Urinary bladder (tissue), 4 donors: Measurements from ENCODE around the gene SNAP91. TPM values are rescaled to one million over a fixed set of nuclear protein-coding genes. Genes with fewer than 3 reads are reported as not detected.
"Not testable (repeated sequence)": the region's sequence is repeated elsewhere in the genome, so short reads cannot be mapped to it uniquely, and the experiment has no call there.

Experiments used
- DNase-seq: peaks from one replicate; pipeline ENCODE4 v3.0.0-alpha.2; 2015; ENCODE audit errors: extremely low spot score
- H3K27ac ChIP-seq: one replicate; pipeline ENCODE4 v1.5.1; 2013; ENCODE audit warnings: low read depth, mild to moderate bottlenecking, moderate library complexity
- H3K36me3 ChIP-seq: one replicate; pipeline ENCODE4 v1.6.1; 2013; ENCODE audit warnings: mild to moderate bottlenecking, moderate library complexity; ENCODE audit not compliant: insufficient read depth
- H3K4me1 ChIP-seq: one replicate; pipeline ENCODE4 v1.6.1; 2013; ENCODE audit warnings: mild to moderate bottlenecking, moderate library complexity; ENCODE audit not compliant: insufficient read depth
- H3K4me3 ChIP-seq: one replicate; pipeline ENCODE4 v1.5.1; 2013; ENCODE audit warnings: low read depth, low read length
- WGBS: extraction: QIAGEN DNeasy Blood & Tissue Kit; methylation state at CpG from one replicate; pipeline ENCODE4 v1.1.7; 2013; 5-methylcytosine and 5-hydroxymethylcytosine counted together
- polyA plus RNA-seq: library from polyadenylated mRNA; stranded (reverse); fragments of 200-250 nt; gene quantifications from one replicate; pipeline ENCODE4 v1.2.3, GENCODE V29; 2013
- total RNA-seq: library from RNA; depleted of rRNA; stranded (reverse); fragments of >200 nt; gene quantifications from one replicate; pipeline ENCODE4 v1.2.3, GENCODE V29; 2014
- donor health status: healthy with polysubstance abuse.
- donor health status: healthy.

The SNAP91 gene
- total RNA-seq (5.2 TPM), polyA plus RNA-seq (2.4 TPM)

GRCh38 chr6:83708970-83709747 is at the start of gene SNAP91:
Gene SNAP91 (minus strand): TSS chr6:83709101. CDS start chr6:83707927, 1,174 bp downstream.
- Histone ChIP-seq H3K4me3 (peak within 1 kb of the TSS; percentile 62), H3K4me1 (no peaks in the 10 kb centered on the region), H3K36me3 (no peaks in the 10 kb centered on the region), H3K27ac (no peak within 1 kb of the TSS)
- DNase-seq = peak; percentile 31
- under 1% methylated on average over 83 of the region's 83 CpGs for WGBS

GRCh38 chr6:83758533-83758932 is 49.6 kb upstream of the SNAP91 start:
- Histone ChIP-seq H3K4me1 (no peaks in the 10 kb centered on the region), H3K27ac (no peak overlapping the region), H3K4me3 (no peak overlapping the region), H3K36me3 (no peaks in the 10 kb centered on the region)
- no peak for DNase-seq

GRCh38 chr6:83757021-83757420 is 48.1 kb upstream of the SNAP91 start:
- Histone ChIP-seq H3K36me3 (no peaks in the 10 kb centered on the region), H3K4me1 (no peaks in the 10 kb centered on the region), H3K4me3 (no peak overlapping the region), H3K27ac (no peak overlapping the region)
- DNase-seq = no peak

DNA sequence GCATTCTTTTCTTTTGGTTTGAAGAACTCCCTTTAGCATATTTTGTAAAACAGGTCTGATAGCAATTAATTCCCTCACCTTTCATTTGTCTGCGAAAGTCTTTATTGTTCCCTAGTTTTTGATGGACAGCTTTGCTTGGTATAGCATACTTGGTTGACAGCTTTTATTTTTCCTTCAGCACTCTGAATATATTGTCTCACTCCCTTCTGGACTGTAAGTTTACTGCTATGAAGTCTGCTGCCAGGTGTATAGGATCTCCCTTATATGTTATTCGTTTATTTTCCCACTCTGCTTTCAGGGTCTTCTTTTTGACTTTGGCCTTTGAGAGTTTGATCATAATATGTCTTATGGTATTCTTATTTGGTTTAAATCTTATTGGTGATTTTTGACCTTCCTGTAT is 47.7 kb upstream of the SNAP91 start:
- 86% methylated on average over 2 of the region's 2 CpGs for WGBS
- no peaks in the 10 kb centered on the region for H3K36me3 ChIP-seq
- no peaks in the 10 kb centered on the region for H3K4me1 ChIP-seq
- DNase-seq = no peak
- H3K4me3 ChIP-seq = no peak overlapping the region
- no peak overlapping the region for H3K27ac ChIP-seq

GRCh38 chr6:83752375-83752774 is 43.5 kb upstream of the SNAP91 start:
- 82% methylated on average over 5 of the region's 5 CpGs for WGBS
- H3K4me1 ChIP-seq, DNase-seq, H3K4me3 ChIP-seq, H3K27ac ChIP-seq, H3K36me3 ChIP-seq: not testable (repeated sequence)

DNA sequence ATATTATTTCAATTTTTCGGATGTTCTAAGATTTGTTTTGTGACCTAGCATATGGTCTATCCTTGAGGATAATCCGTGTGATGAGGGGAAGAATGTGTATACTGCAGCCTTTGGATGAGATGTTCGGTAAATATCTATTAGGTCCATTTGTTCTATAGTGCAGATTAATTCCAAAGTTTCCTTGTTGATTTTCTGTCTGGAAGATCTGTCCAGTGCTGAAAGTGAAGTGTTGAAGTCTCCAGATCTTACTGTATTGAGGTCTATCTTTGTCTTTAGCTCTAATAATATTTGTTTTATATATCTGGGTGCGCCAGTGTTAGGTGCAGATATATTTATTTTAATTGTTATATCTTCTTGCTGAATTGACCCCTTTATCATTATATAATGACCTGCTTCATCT is 32.2 kb upstream of the SNAP91 start:
- Histone ChIP-seq H3K36me3 (no peaks in the 10 kb centered on the region), H3K4me1 (no peaks in the 10 kb centered on the region), H3K4me3 (no peak overlapping the region), H3K27ac (no peak overlapping the region)
- no peak for DNase-seq
- WGBS = 74% methylated on average over 4 of the region's 4 CpGs

DNA sequence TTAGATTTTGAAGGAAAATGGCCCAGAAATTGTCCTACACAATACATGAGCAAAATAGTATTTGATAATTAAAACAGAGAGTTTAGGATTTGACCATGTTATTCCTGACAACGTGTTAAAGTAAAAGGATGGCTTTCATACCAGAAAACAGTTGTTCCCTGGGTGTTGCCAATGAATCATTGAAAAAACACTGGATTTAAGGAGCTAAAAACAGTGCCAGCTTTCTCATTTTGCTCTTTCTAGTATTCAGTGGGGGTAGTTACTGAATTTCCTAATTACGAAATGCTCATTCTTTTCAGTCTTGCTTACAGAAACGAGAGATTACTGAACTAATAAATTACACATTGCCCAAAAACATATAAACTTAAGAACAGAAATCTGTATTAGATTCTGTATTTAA is 26.6 kb upstream of the SNAP91 start:
- no peak for DNase-seq
- Histone ChIP-seq H3K27ac (no peak overlapping the region), H3K36me3 (no peaks in the 10 kb centered on the region), H3K4me3 (no peak overlapping the region), H3K4me1 (no peaks in the 10 kb centered on the region)
- 69% methylated on average over 3 of the region's 3 CpGs for WGBS

DNA sequence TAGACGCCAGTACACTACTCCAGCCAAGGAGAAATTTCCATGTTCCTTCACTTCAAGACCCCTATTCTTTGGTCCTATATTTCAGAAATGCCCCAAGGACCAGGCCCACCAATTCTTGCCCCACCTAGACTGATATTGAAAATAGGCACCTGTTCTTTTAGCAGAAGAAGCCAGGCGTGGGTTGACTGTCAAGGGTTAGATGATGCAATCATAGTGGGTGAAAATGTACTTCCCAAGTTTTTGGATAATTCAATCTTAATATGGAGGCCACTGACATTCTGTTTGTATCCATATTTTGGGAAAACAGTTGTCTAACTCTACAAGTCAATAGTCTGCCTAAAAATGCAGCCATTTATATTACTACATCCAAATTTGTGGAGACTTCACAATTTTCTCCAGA is 21.0 kb upstream of the SNAP91 start:
- Histone ChIP-seq H3K4me3 (no peak overlapping the region), H3K27ac (no peak overlapping the region), H3K4me1 (no peaks in the 10 kb centered on the region), H3K36me3 (no peaks in the 10 kb centered on the region)
- 83% methylated on average over 2 of the region's 2 CpGs for WGBS
- DNase-seq = no peak

- H3K27ac ChIP-seq = no peak overlapping the region
- no peaks in the 10 kb centered on the region for H3K4me1 ChIP-seq
- WGBS = 87% methylated on average over 2 of the region's 2 CpGs
- DNase-seq = no peak
- H3K36me3 ChIP-seq = no peaks in the 10 kb centered on the region
- H3K4me3 ChIP-seq = no peak overlapping the region
Measured at GRCh38 chr6:83722876-83723275, 14.0 kb upstream of the SNAP91 start.

GRCh38 chr6:83717809-83718208 is 8.9 kb upstream of the SNAP91 start:
- WGBS = 77% methylated on average over 15 of the region's 15 CpGs
- Histone ChIP-seq H3K4me3 (no peak overlapping the region), H3K36me3 (no peaks in the 10 kb centered on the region), H3K27ac (no peak overlapping the region), H3K4me1 (no peaks in the 10 kb centered on the region)
- no peak for DNase-seq

DNA sequence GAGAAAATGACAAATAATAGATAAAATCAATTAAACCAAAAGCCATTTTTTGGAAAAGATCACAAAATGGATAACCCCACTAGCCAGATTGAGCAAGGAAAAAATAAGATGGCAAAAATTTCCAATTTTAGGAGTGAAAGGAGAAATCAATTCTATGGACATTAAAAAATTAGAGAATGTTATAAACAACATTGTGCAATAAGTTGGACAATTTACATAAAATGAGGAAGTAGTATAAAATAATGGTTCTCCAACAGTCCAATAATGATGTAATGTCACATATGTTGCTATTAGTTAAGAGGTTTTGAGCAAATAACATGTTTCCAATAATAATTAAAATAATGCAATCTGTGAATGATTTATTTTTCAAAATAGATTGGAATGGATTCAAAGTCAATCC is 3.1 kb upstream of the SNAP91 start:
- no peak overlapping the region for H3K4me3 ChIP-seq
- DNase-seq = no peak
- H3K27ac ChIP-seq = no peak overlapping the region
- no peaks in the 10 kb centered on the region for H3K36me3 ChIP-seq
- no peaks in the 10 kb centered on the region for H3K4me1 ChIP-seq

DNA sequence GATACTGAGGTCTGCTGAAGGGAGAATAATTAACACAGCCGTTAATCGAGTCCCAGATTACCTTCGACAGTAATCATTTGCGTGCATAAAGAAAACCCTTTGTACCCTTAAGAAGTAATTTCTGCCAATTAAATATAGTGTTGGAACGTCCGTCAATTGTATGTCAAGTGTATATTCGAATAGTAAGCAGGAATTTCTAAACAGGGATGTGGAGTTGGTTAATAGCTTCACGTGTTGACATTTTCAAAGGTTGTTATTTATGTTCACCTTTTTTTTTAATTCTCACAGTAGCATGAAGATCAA is 798 bp upstream of the SNAP91 start:
- Histone ChIP-seq H3K4me3 (peak overlapping the region; percentile 62), H3K36me3 (no peaks in the 10 kb centered on the region), H3K27ac (no peak overlapping the region), H3K4me1 (no peaks in the 10 kb centered on the region)
- DNase-seq = no peak
- 30% methylated on average over 8 of the region's 8 CpGs for WGBS

- no peaks in the 10 kb centered on the region for H3K36me3 ChIP-seq
- WGBS = under 1% methylated on average over 52 of the region's 52 CpGs
- peak overlapping the region; percentile 62 for H3K4me3 ChIP-seq
- H3K4me1 ChIP-seq = no peaks in the 10 kb centered on the region
- no peak overlapping the region for H3K27ac ChIP-seq
- DNase-seq = no peak
Measured at GRCh38 chr6:83708546-83708969, 343 bp downstream of the SNAP91 start.

GRCh38 chr6:83707829-83708545 is 914 bp downstream of the SNAP91 start:
- no peaks in the 10 kb centered on the region for H3K4me1 ChIP-seq
- no peak overlapping the region for H3K27ac ChIP-seq
- 3% methylated on average over 53 of the region's 53 CpGs for WGBS
- H3K36me3 ChIP-seq = no peaks in the 10 kb centered on the region
- H3K4me3 ChIP-seq = peak overlapping the region; percentile 62
- no peak for DNase-seq
